Endothelial cell of umbilical vein (primary cell): Measurements from ENCODE around the gene CCDC61. TPM values are rescaled to one million over a fixed set of nuclear protein-coding genes. Genes with fewer than 3 reads are reported as not detected.
A peak's percentile ranks its signal among the peaks of the same experiment; 100 is the strongest.

ENCODE experiments used
- BruUV-seq: library from RNA; stranded (reverse); fragments of 400-500 nt; replicated peaks from 2 replicates; lab custom pipeline; 2021; lab: Mats Ljungman, UMichigan
- CTCF ChIA-PET: fragments of 300-600, 350-600 bp; sonication (Branson Sonifier 250); formaldehyde crosslinking; loops from one replicate; lab custom pipeline; 2021; ENCODE audit warnings: antibody characterized with exemption, inconsistent platforms; lab: Charles Lee
- POLR2A ChIA-PET: fragments of 300-600, 350-600 bp; sonication (Branson Sonifier 250); formaldehyde crosslinking; loops from one replicate; lab custom pipeline; 2021; ENCODE audit warnings: antibody characterized with exemption, inconsistent platforms; lab: Charles Lee
- DNase-seq: peaks from one replicate; pipeline ENCODE4 v3.0.0-alpha.2; 2011; ENCODE audit warnings: low read depth, low spot score
- FAIRE-seq: peaks from 2 replicates; lab custom pipeline; 2011; peaks lifted over from hg19 to GRCh38; lab: Jason Lieb, UNC
- H2AFZ ChIP-seq: 2 replicates; pipeline ENCODE4 v1.6.0; 2012; ENCODE audit warnings: low read depth, low read length, control low read depth, inconsistent platforms
- H3K27ac ChIP-seq: 2 replicates; pipeline ENCODE4 v1.5.1; 2011; ENCODE audit warnings: low read depth, mild to moderate bottlenecking, control low read depth, low read length, moderate library complexity; ENCODE audit not compliant: insufficient read depth
- H3K27me3 ChIP-seq, 2 experiments: 2 replicates each; pipeline versions ENCODE4 v1.6.0 to v1.6.1; 2011; ENCODE audit warnings: low read length in 2 of 2, mixed read lengths in 1 of 2; ENCODE audit not compliant: control insufficient read depth in 2 of 2, insufficient read depth in 2 of 2
- H3K36me3 ChIP-seq, 2 experiments: 2 replicates in 1 of 2; 3 replicates in 1 of 2; pipeline ENCODE4 v1.5.1; 2011; ENCODE audit warnings: low read length in 2 of 2, mild to moderate bottlenecking in 1 of 2, moderate library complexity in 1 of 2; ENCODE audit not compliant: control insufficient read depth in 2 of 2, insufficient read depth in 2 of 2; ENCODE audit errors: extremely low read depth in 1 of 2
- H3K4me1 ChIP-seq: 3 replicates; pipeline ENCODE4 v1.5.1; 2011; ENCODE audit warnings: mild to moderate bottlenecking, low read length; ENCODE audit not compliant: control insufficient read depth, insufficient read depth; ENCODE audit errors: extremely low read depth
- H3K4me2 ChIP-seq: 2 replicates; pipeline ENCODE4 v1.6.1; 2011; ENCODE audit warnings: low read length, control low read depth, mixed read lengths; ENCODE audit not compliant: insufficient read depth
- H3K4me3 ChIP-seq, 3 experiments: fragments of 200-600 bp in 1 of 3; sonication (generic), shearing (Covaris generic) in 1 of 3; replicated peaks in 1 of 3; 2 replicates each; pipeline ENCODE4 v1.5.1; 2011 to 2016; ENCODE audit warnings: control low read depth in 3 of 3, low read length in 3 of 3, mild to moderate bottlenecking in 2 of 3, inconsistent platforms in 1 of 3, low read depth in 1 of 3, moderate library complexity in 1 of 3; ENCODE audit not compliant: insufficient read depth in 1 of 3
- H3K79me2 ChIP-seq: 2 replicates; pipeline ENCODE4 v1.6.0; 2012; ENCODE audit warnings: low read length, inconsistent platforms; ENCODE audit not compliant: control insufficient read depth, insufficient read depth
- H3K9ac ChIP-seq: replicated peaks from 2 replicates; pipeline ENCODE3; 2011; ENCODE audit warnings: low read length, control low read depth; ENCODE audit not compliant: insufficient read depth; ENCODE audit errors: extremely low read depth
- H3K9me1 ChIP-seq: replicated peaks from 3 replicates; pipeline ENCODE4 v1.6.0; 2011; ENCODE audit warnings: mild to moderate bottlenecking, low read length; ENCODE audit not compliant: control insufficient read depth, insufficient read depth; ENCODE audit errors: extremely low read depth
- H3K9me3 ChIP-seq: replicated peaks from 2 replicates; pipeline ENCODE4 v1.5.1; 2012; ENCODE audit warnings: low read length, inconsistent platforms; ENCODE audit not compliant: control insufficient read depth, insufficient read depth
- H4K20me1 ChIP-seq: replicated peaks from 2 replicates; pipeline ENCODE3; 2011; ENCODE audit warnings: mild to moderate bottlenecking, low read length; ENCODE audit not compliant: control insufficient read depth, insufficient read depth; ENCODE audit errors: extremely low read depth
- EZH2 ChIP-seq: IDR thresholded peaks from 2 replicates; pipeline ENCODE4 v1.6.1; 2012; ENCODE audit warnings: borderline replicate concordance, low read depth, mild to moderate bottlenecking, moderate library complexity, low read length, inconsistent platforms; ENCODE audit not compliant: severe bottlenecking
- FOS ChIP-seq: IDR thresholded peaks from 2 replicates; pipeline ENCODE4 v1.6.1; 2011; ENCODE audit warnings: mild to moderate bottlenecking, low read length, moderate library complexity, borderline replicate concordance; ENCODE audit not compliant: insufficient read depth
- MYC ChIP-seq: IDR thresholded peaks from one replicate; pipeline ENCODE4 v1.6.1; 2011; ENCODE audit warnings: mild to moderate bottlenecking, low read depth, low read length
- POLR2A ChIP-seq: IDR thresholded peaks from 2 replicates; pipeline ENCODE4 v1.6.1; 2012; ENCODE audit warnings: low read depth, mild to moderate bottlenecking, control low read depth, low read length
- POLR2AphosphoS5 ChIP-seq: IDR thresholded peaks from 2 replicates; pipeline ENCODE4 v1.6.1; 2012; ENCODE audit warnings: low read depth, mild to moderate bottlenecking, control low read depth, low read length, moderate library complexity; ENCODE audit not compliant: insufficient read depth
- dilution Hi-C: fragments of 300-500 bp; cut with MboI; formaldehyde crosslinking; loops from one replicate; pipeline ENCODE4 v1.15.0; 2019; ENCODE audit warnings: low sequenced_read_pairs; ENCODE audit not compliant: extremely low pct_ligation_motif_present
- intact Hi-C: fragments of 100-400 bp; cut with micrococcal nuclease; formaldehyde crosslinking; loops from one replicate; pipeline ENCODE4 v1.10.0; 2022
- polyA plus RNA-seq, 4 experiments: library from polyadenylated mRNA; depleted of rRNA in 3 of 4; stranded (reverse) in 3 of 4; unstranded in 1 of 4; fragments of >200 nt; gene quantifications; 2 replicates each; pipeline versions ENCODE4 v1.2.1 to v1.2.3, GENCODE V29; 2011 to 2012; ENCODE audit warnings: missing spikeins in 1 of 4
- total RNA-seq: library from RNA; stranded (reverse); gene quantifications from 2 replicates; pipeline ENCODE4 v1.2.3, GENCODE V29; 2021
- TF ChIP-seq, protein P1 (sequence below): IDR thresholded peaks from 2 replicates; pipeline ENCODE4 v1.6.1; 2011; ENCODE audit not compliant: insufficient read depth, insufficient read length

CCDC61 gene
- total and polyA plus RNA-seq, 2 donors (not counting 3 experiments of a cell fraction or from before 2014, with no cell fraction given): 10.3 to 20.1 TPM

DNA sequence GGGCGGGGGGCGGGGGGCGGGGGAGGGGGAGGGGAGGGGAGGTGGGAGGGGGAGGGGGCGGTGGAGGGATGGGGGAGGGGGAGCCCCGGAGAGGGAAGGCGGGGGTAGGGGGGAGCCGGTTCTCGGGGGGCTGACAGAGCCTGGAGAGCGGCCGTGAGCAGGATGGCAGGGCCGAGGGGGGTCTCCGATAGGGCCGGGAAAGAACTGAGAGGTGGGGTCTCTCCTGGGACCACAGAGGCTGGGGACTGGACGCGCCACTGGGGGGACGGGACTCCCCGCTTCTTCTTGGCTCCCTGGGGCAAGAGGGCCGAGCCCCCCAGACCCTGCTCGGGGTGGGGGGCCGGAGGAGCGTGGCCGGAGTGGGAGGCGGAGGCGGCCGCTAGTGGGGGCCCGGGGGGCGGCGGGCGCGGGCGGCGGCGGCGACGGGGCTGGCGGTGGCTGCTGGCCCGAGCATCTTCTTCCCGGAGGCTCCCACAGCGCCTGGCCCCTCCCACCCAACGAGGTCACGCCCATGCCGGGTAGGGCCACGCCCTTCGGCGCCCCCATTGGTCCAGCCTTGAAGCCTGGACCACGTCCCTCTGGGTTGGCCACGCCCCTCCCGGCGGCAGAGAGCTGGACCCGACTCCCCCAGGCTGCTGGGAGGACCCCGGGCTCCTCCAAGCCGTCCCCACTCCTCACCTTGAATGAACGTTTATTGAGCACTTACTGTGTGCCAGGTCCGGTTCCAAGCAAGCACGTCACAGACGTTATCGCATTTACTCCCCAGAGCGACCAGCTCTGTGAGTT lies 21.5 kb upstream of the CCDC61 start, which contains the start of gene NOVA2:
NOVA2 (minus strand) TSS at position 313 of the 786 bp plus-strand sequence. CDS start 514 bp downstream, outside the sequence.
- no peaks in the 10 kb centered on the region for H3K9me1 ChIP-seq
- no TSS peak for BruUV-seq
- H2AFZ ChIP-seq: peak within 1 kb of the TSS; percentile 73
- peaks cover 23% of the 10 kb centered on the region for H3K4me1 ChIP-seq
- POLR2A ChIA-PET: interaction anchor here (0.6 to 0.8 kb wide), 2 partner anchors 16 to 17 kb away, joined by 4 to 6 read pairs; no protein-coding TSS in a partner anchor
- no peaks in the 10 kb centered on the region for H4K20me1 ChIP-seq
- peak within 1 kb of the TSS; percentile 65 for H3K4me2 ChIP-seq
- TF ChIP-seq EZH2 (no peak), POLR2AphosphoS5 (peak; percentile 45)
- H3K9ac ChIP-seq: peak within 1 kb of the TSS; percentile 12
- intact Hi-C loops (loop anchor here (1.0 to 5.0 kb wide), 3 partner anchors 17 to 34 kb away; partner anchors contain the start of gene CCDC61), dilution Hi-C loops (no loop called here)
- H3K4me3 ChIP-seq: peak within 1 kb of the TSS; percentile 52 to 80 (median 68)
- no peak within 1 kb of the TSS for H3K27ac ChIP-seq
- CTCF ChIA-PET: interaction anchor here (0.7 to 1.4 kb wide), 12 partner anchors 12 to 324 kb away, joined by 3 to 7 read pairs (median 4); partner anchors contain the start of gene CCDC61
- H3K27me3 ChIP-seq: peaks cover 2 to 4% of the 10 kb centered on the region in 2 experiments
- H3K36me3 ChIP-seq: peaks cover 0 to 1% of the 10 kb centered on the region in 2 experiments
- H3K79me2 ChIP-seq: peaks cover 9% of the 10 kb centered on the region
- DNase-seq: peak; percentile 95
- no peaks in the 10 kb centered on the region for H3K9me3 ChIP-seq
- FAIRE-seq: peak; percentile 96

DNA sequence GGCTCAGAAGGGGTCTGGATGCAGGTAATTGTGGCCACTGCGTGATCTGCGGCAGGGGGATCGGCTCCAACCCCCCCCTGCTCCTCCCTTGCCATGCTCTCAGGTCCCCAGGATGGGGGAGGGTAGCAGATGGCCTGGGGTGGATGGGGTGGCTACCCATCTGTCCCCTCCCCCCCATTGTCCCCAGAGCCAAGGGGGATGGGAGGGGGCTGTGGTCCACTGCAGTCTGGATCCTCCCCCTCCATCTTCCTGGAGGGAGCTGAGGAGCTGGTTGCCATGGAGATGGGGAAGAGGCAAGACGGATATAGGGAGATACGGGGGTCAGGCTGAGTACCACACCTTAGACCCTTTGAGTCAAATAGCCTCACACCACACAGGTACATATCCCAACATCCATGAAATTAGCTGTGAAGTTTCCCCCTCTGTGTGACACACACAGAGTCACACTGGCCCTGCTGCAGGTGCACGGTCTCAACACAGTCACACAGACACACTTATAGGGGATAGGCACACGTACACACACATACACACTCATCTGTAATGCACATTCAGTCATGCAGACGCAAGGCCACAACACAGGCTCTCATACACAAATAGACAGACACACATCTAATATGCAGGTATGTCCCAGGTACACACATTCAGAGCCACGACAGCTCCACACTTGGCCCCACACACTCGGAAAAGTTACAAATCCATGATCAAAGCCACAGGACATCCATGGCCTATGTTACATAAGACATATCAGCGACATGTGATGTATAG lies 19.8 kb upstream of the CCDC61 start:
- POLR2A ChIA-PET: no interaction called here
- Histone ChIP-seq H3K27me3 (peaks cover 2 to 4% of the 10 kb centered on the region in 2 experiments), H3K27ac (no peak overlapping the region), H2AFZ (no peak overlapping the region), H3K36me3 (peaks cover 0 to 1% of the 10 kb centered on the region in 2 experiments), H3K4me3 (no peak overlapping the region), H4K20me1 (no peaks in the 10 kb centered on the region), H3K9me1 (no peaks in the 10 kb centered on the region), H3K4me2 (no peak overlapping the region), H3K4me1 (peaks cover 20% of the 10 kb centered on the region), H3K9ac (no peak overlapping the region), H3K9me3 (no peaks in the 10 kb centered on the region), H3K79me2 (peaks cover 9% of the 10 kb centered on the region)
- CTCF ChIA-PET: no interaction called here
- no peak for FAIRE-seq
- no peak for DNase-seq
- intact Hi-C loops (no loop called here), dilution Hi-C loops (no loop called here)
- no TSS peak for BruUV-seq
- TF ChIP-seq, protein P1, sequence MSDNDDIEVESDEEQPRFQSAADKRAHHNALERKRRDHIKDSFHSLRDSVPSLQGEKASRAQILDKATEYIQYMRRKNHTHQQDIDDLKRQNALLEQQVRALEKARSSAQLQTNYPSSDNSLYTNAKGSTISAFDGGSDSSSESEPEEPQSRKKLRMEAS: no peak
- TF ChIP-seq POLR2A (no peak), MYC (no peak), FOS (no peak)
